RKO (cell line): ENCODE results near the gene NXNL2.

ENCODE experiments used
- DNase-seq: peaks from one replicate; pipeline ENCODE4 v3.0.0-alpha.2; 2016; ENCODE audit warnings: low spot score

The NXNL2 gene

GRCh38 chr9:88578121-88579049, 43.4 kb downstream of the NXNL2 start:
- DNase-seq: peak; percentile 62

GRCh38 chr9:88579050-88579715, 44.2 kb downstream of the NXNL2 start:
- DNase-seq: no peak

GRCh38 chr9:88580961-88581360, 46.0 kb downstream of the NXNL2 start:
- no peak for DNase-seq

DNA sequence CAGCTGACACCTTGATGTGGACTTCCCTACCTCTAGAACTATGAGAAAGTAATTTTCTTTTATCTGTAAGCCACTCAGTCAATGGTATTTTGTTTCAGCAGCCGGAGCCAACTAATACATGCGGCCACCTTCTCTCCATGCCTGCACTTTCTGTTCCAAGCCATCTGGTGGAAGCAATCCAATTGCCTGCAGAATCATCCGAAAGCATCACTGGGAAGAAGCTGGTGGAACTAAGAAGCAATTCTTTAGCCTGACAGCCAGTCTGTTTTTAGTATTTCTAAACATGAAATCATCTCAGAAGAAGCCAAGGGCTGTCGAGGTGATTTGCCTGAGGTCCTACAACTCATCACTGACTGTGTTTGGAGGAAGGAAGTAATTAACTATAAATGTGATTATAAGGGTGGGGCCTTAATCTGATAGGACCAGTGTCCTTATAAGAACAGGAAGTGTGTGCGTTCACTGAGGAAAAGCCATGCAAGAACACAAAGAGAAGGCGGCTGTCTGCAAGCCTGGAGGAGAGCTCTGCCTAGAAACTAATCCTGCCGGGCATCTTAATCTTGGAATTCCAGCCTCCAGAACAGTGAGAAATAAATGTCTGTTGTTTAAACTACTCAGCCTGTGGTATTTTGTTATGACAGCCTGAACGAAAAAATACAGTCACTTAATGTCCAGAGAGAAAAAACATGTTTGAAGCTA, 49.1 kb downstream of the NXNL2 start:
- DNase-seq: no peak

DNA sequence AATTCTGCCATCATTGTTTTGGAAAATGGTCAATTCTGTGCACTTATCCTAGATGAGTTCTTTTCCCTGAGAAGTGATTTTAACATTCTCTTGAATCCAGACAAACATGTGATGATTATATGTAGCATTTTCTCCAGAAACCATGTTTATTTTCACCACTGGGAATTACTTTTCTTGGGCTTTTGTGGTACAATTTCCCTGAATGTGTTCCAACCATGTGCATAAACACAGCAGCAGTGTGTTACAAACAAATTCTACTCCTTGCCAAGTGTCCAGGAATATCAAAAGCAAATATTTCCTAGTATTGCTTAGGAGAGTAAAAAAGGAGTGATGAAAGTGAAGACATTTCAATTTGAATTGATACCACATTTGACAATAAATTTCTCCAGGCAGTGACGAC, 50.4 kb downstream of the NXNL2 start:
- DNase-seq: no peak

DNA sequence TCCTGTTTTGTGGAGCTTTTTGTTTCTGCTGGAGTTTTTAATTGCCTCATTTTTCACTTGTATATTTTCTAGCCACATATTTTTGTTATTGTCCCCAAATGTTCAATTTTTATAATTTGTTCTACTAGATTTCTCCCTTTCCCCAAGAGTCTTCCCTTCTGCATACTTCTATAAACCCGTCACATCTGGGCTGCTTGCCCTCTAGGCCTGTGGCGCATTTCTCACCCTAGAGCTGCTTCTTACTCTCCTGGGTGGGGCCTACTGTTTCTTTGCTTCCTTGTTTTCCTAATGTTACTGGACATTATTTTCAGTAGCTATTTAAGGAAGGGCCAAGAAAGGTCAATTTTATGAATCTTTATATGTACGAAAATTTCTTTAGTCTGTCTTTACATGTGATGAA, 51.5 kb downstream of the NXNL2 start:
- DNase-seq: no peak

GRCh38 chr9:88587182-88587581, 52.2 kb downstream of the NXNL2 start:
- no peak for DNase-seq

DNA sequence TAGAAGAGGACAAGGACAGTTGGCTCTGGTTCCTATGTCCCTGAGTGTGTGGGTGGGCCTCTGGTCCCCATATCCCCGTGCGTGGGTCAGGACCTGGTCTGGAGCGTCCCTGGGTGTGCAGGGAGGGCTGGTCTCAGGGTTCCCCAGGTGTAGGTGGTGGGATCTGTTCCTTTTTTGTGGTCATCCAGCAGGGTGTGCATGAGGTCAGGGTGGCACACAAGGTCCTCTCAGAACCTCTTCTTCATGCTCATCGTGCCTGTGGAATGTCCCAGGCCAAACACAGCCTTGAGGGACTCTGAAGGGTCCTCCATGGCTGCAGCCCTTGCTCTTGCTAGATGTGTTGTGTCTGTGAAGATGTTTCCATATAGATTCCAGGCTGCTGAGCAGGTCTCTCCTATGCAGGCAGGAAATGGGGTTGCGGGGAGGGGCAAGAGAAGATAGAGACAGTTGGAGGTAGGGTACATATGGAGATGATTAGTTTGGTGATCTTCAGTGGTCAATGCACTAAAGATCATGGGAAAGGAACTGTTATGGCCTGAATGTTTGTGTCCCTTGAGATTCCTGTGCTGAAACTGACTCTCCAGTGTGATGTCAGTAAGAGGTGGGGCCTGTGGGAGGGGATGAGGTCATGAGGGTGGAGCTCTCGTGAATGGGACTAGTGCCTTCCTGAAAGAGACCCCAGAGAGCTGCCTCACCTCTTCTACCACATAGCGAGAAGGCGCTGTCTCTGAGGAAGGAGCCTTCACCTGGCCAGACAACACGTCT, 53.1 kb downstream of the NXNL2 start:
- DNase-seq: no peak

DNA sequence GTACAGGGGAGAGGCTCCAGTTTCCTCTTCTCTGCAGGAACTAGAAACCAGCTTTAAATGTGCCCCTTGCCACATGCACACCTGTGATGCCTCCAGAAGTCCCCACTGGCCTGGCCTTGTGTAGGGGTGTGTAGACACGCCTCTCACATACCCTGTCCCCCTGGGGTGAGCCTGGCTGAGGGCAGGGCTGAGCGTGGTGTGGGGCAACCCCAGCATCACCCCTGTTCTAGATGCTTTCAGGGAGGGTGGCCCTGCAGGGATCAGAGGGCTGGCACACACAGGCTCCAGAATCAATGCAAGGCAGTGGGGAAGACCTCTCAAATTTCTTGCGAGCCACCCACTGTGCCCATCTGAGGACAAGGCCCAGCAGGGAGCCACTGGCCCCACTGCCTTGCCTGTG, 54.7 kb downstream of the NXNL2 start:
- no peak for DNase-seq

DNA sequence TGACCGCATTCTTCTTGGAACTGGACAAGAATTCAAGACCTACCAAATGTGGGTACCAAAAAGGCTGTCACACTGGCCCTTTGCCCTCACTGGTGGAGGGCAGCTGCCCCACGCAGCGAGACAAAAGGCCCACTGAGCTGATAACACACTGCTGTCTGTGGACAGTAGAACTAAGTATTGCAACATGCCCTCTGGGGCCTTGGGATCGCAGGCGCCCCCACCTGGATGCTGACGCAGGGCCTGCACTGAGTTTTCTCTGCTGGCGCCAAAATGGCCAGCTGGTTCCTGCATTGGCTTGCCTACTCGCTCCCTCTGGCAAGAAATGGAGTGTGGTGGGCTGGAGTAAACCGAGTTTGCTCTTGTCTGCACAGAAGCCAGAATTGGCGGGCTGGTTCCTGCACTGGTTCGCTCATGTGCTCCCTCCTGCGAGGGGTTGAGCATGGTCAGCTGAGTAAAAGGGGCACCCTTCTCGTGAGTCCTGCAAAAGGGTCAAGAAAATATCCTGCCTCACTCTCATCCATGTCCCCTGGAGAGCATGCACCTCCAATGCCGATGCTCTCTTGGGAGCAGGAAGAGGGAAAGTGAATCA, 55.7 kb downstream of the NXNL2 start:
- DNase-seq: no peak

DNA sequence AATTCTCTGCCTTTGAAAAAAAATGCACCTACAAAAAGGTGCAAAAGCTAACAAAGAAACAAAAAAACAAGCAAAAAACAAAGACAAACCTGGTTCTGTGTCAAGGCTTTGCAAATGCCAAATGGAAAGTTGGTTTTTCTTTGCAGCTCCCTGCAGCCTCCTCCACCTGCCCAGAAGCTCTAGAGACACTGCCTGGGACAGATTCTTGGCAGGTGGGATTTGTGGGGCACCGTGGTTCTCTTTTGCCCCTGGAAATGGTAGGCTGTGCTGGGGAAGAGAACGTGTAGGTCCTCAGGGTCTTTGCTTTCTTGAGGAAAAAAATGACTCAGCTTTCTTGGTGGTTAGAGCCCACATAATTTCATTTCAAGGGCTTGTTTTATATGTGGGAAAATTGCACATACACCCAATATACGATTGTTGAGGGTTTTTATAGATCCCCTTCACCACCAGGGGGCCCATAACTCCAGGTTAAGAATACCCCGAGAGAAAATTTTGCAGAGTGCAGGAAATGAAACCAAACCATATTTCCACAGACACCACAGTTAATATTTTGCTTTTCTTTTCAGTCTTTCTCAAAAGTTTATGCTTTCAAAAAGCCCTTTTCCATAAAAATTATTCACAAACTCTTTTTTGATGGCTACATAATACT, 58.7 kb downstream of the NXNL2 start:
- DNase-seq: peak; percentile 66
